ENCODE measurements around the gene ERCC5.

The ERCC5 gene

GRCh38 chr13:102839462-102839861, 6.4 kb upstream of the ERCC5 start:
- DNase-seq (ENCODE audit: low read depth in 1 of 2, low spot score in 1 of 2): no peak

- DNase-seq (ENCODE audit: low read depth in 1 of 2, low spot score in 1 of 2): no peak
Measured at GRCh38 chr13:102845289-102845629, 573 bp upstream of the ERCC5 start.

DNA sequence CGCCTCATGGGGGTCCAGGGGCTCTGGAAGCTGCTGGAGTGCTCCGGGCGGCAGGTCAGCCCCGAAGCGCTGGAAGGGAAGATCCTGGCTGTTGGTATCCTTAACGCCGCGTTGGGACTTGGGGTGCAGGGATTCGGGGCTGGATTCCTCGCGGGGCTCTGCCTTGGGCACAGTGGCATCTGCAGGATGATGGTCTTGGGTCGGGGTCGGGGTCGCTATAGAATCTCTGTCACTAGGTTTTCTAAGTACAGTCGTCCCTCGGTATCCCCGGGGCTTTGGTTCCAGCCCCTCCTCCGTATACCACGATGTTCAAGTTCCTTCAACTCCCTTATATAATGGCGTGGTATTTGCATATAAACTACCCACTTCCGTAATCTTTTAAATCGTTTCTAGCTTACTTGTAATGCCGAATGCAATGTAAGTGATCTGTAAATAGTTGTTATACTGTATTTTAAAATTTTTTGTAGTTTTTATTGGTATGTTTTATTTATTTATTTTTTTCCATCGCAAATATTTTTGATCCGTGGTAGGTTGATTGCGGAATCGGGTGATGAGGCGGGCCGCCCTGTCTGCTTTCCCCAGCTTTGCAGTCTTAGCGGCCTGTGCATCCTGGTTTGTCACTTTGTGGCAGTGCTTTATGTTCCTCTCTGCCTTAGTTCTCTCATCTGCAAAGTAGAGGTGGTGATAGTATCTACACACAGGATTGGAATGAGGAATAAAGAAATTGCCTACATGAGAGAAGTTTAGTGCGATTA, 606 bp downstream of the ERCC5 start:
- peak; percentile 16 to 26 for DNase-seq (ENCODE audit: low read depth in 1 of 2, low spot score in 1 of 2)

DNA sequence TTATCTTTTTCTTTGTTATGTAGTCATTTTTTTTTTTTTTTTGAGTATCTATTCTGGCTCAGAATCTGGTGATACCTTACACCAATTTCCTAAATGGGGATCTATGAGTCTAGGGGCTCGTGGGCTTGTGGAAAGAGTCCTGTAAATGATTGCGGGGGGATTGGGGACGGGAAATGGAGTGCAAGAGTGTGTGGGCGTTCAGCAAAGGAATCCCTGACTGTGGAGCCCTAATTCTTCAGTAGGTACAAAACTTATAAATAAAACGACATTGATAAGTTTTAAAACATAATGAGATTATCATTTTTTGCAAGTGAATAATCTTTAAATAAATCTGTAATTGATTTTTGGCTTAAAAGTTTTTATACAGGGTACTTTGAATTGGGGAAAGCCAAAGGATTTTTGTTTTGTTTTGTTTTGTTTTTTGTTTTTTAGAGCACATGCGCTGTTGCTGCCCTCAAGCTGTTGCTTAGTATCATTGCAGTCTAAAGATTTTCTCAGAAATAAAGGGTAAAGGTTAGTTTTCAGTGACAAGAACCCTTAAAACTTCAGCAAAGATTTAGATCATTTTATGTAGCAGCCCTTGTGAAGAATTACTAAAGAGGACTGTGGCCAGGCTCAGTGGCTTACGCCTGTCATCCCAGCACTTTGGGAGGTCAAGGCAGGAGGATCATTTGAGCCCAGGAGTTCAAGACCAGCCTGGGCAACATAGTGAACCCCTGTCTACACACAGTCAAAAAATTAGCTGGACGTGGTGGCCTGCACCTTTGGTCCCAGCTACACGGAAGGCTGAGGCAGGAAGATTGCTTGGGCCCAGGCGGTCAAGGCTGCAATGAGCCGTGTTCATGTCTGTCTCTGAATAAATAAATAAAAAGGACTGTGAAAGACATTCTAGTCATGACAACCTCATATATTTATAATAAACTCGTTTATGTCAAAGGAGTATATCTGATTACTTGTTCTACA, 1.7 kb downstream of the ERCC5 start:
- no peak for DNase-seq (ENCODE audit: low read depth in 1 of 2, low spot score in 1 of 2)

GRCh38 chr13:102848956-102849355, 3.1 kb downstream of the ERCC5 start:
- DNase-seq (ENCODE audit: low read depth in 1 of 2, low spot score in 1 of 2): no peak

DNA sequence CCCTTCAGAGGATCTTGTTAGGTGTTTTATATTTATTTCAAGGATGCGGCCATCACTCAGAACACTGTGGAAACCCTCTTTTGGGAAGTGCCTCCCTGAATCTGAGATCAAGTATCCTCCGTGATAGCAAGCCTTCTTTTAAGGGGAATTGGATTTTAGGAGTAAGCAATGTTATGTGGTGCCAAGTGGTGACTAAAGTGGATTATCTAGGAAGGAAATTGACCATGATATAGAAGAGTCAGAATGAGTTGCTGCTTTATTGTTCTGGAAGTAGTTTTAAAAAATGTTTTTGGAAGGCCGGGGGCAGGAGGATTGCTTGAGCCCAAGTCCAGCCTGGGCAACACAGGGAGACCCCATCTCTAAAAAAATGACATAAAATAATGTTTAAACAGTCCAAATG, 6.7 kb downstream of the ERCC5 start:
- DNase-seq (ENCODE audit: low read depth in 1 of 2, low spot score in 1 of 2): no peak

DNA sequence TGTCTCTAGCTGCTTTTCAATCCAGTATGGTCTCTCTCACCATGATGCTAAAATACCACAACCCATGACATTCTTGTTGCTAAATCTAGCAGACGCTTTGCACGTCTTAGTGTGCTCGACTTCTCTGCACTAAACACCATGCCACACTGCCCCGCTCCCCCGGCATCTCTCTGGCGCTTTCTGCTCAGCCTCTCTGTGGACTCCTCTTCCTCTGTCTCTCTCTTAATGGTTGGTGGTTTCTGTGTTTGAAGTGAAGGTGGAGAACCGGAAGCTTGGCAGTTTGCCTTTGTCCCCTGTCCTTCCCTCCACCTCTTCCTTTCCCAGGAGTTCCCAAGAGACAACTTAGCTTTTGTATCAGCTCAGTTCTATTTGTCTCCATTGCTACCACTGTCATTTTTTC, 8.8 kb downstream of the ERCC5 start:
- DNase-seq (ENCODE audit: low read depth in 1 of 2, low spot score in 1 of 2): no peak

- DNase-seq (ENCODE audit: low read depth in 1 of 2, low spot score in 1 of 2): no peak
Measured at GRCh38 chr13:102856557-102856956, 10.7 kb downstream of the ERCC5 start.

GRCh38 chr13:102862624-102863210, 16.9 kb downstream of the ERCC5 start:
- DNase-seq (ENCODE audit: low read depth in 1 of 2, low spot score in 1 of 2): no peak

- no peak for DNase-seq (ENCODE audit: low read depth in 1 of 2, low spot score in 1 of 2)
Measured at GRCh38 chr13:102863590-102863989, 17.8 kb downstream of the ERCC5 start.

DNA sequence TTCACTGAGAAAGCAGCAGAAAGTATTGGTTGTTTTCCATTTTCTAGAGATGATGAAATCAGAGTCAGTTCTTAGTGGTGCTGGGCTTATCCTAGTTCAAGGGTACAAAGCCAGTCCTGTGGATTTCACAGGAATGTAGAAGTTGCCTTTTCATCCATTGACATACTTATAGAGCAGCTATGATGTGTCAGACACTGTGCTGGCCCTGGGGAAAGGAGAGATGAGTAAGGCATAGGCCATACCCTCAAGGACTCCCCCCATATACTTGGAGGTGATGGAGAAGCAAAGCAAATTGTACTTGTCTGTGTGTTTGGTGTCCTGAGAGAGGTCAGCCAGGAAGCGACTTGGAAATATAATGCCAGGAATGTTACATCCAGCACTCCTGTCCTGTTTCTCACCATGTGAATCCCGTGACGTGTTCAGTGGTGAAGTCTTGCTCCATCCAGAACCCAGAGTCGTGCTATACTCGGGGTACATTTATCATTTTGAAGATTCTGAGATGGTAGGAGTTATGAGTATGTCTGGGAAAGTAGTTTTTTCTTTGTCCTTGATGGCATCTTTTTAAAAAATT, 22.6 kb downstream of the ERCC5 start:
- DNase-seq (ENCODE audit: low read depth in 1 of 2, low spot score in 1 of 2): no peak

- no peak for DNase-seq (ENCODE audit: low read depth in 1 of 2, low spot score in 1 of 2)
Measured at GRCh38 chr13:102869948-102870676, 24.3 kb downstream of the ERCC5 start.

- DNase-seq (ENCODE audit: low read depth in 1 of 2, low spot score in 1 of 2): peak in 1 of 2 donors; percentile 20
Measured at GRCh38 chr13:102870677-102871415, 25.0 kb downstream of the ERCC5 start.

- no peak for DNase-seq (ENCODE audit: low read depth in 1 of 2, low spot score in 1 of 2)
Measured at GRCh38 chr13:102872131-102872530, 26.3 kb downstream of the ERCC5 start.

DNA sequence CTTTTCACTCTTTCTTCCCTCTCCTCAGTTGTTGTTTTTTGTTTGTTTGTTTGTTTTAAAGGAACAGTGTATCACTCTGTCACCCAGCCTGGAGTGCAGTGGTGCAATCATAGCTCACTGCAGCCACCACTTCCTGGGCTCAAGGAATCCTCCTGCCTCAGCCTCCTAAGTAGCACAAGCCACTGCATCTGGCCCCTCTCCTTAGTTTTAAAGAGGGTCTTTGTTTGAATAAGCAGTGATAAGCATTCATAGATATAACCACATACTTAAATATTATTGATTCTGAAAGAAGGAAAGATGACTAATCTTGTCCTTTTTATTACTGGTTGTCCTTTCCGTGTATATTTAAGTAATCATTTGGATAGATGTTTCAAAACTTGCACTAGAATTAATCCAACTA, 26.7 kb downstream of the ERCC5 start:
- no peak for DNase-seq (ENCODE audit: low read depth in 1 of 2, low spot score in 1 of 2)

DNA sequence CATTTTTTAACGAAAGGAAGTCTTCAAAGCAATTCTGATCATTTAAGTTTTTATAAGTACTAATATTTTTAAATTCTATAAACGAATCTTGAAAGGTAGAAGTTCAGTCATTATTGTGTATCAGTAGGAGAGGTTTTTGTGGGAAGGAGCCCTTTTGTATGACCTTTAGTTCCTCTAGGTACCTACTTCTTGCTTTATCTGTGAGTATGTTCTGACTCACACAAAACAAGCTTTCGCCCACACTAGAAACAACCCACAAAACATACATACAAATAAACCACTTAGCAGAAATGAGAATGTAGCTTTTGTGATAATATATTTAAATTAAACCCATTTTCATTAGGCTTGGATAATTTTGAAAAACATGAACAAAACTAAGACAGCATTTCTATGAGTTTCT, 27.8 kb downstream of the ERCC5 start:
- no peak for DNase-seq (ENCODE audit: low read depth in 1 of 2, low spot score in 1 of 2)

GRCh38 chr13:102875256-102875655, 29.4 kb downstream of the ERCC5 start:
- DNase-seq (ENCODE audit: low read depth in 1 of 2, low spot score in 1 of 2): no peak

DNA sequence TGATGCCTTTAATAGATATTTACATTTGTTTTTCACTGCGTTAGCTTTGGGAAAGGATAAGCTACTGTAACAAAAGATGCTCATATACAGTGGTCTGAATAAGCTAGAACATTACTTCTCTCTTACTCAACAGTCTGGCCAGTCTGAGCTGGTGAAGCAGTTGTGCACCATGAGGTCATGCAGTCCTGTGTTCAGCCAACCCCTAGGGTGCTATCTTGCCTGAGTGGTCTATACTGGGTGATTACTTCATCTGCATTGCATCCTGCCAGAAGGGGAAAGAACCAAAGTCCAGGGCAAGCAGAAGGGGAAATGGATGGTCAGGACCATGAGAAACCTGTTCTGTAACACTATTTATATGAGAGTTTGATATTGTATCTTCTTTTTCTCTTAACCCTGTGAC, 31.5 kb downstream of the ERCC5 start:
- DNase-seq (ENCODE audit: low read depth in 1 of 2, low spot score in 1 of 2): no peak

DNA sequence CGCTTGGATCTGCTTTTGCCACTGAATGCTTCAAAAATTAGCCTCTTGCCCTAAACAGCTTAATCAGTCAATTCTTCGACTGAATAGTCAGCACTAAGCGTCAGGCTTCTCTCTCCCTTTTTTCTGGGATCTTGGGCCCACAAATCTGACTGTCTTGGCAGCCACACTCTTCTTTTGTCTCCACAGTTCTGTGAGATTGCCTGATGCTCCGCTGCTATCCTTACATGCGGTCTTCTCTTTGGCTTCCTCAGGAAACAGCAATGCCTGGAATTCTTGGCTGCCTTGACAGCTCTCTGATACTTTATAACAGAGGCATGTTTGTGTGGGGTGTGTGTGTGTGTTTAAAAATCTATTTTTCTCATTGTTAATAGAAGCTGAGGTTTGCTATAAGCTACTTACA, 32.6 kb downstream of the ERCC5 start:
- DNase-seq (ENCODE audit: low read depth in 1 of 2, low spot score in 1 of 2): no peak

GRCh38 chr13:102879793-102880499, 34.1 kb downstream of the ERCC5 start:
- no peak for DNase-seq (ENCODE audit: low read depth in 1 of 2, low spot score in 1 of 2)
